ENCODE data around the gene STOX2. TPM values are rescaled to one million over a fixed set of nuclear protein-coding genes. Genes with fewer than 3 reads are reported as not detected.

STOX2 gene
- total RNA-seq, 3 donors from 2014 or later = 2.7 to 10.9 (median 4.3) TPM

DNA sequence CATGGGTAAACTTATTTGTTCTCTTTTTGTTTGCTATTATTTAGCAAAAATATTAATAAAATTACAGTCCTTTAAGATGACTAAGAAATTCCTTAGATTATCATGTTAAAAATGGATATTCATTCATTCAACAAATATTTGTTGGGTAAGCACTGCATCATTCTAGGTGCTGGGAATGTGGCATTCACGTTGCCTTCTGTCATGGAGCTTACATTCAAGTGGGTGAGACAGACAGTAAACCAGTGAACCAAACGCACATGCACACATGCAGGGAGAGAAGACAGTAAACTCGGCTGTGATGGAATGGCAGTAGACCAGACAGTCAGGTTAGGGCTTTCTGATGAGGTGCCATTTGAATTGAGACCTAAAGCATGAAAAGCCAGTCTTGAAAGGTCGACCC, 91.8 kb downstream of the STOX2 start:
- no peaks in the 10 kb centered on the region for H3K36me3 ChIP-seq (ENCODE audit: low read depth)
- intact Hi-C loops (cut with DNase I, micrococcal nuclease) = no loop called here
- no peak overlapping the region for H3K4me3 ChIP-seq
- DNase-seq (no peak), ATAC-seq (no peak)
- TF ChIP-seq, protein P1, sequence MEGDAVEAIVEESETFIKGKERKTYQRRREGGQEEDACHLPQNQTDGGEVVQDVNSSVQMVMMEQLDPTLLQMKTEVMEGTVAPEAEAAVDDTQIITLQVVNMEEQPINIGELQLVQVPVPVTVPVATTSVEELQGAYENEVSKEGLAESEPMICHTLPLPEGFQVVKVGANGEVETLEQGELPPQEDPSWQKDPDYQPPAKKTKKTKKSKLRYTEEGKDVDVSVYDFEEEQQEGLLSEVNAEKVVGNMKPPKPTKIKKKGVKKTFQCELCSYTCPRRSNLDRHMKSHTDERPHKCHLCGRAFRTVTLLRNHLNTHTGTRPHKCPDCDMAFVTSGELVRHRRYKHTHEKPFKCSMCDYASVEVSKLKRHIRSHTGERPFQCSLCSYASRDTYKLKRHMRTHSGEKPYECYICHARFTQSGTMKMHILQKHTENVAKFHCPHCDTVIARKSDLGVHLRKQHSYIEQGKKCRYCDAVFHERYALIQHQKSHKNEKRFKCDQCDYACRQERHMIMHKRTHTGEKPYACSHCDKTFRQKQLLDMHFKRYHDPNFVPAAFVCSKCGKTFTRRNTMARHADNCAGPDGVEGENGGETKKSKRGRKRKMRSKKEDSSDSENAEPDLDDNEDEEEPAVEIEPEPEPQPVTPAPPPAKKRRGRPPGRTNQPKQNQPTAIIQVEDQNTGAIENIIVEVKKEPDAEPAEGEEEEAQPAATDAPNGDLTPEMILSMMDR (IDR thresholded peaks at IDR 0.05) = no peak
- H3K9me3 ChIP-seq = no peaks in the 10 kb centered on the region
- no peaks in the 10 kb centered on the region for H3K4me1 ChIP-seq (ENCODE audit: low read depth)

GRCh38 chr4:183999435-183999834, 94.3 kb downstream of the STOX2 start:
- Histone ChIP-seq H3K4me3 (no peak overlapping the region), H3K4me1 (ENCODE audit: low read depth) (no peaks in the 10 kb centered on the region), H3K36me3 (ENCODE audit: low read depth) (no peaks in the 10 kb centered on the region), H3K9me3 (no peaks in the 10 kb centered on the region)
- no peak for DNase-seq
- ATAC-seq = no peak
- TF ChIP-seq, protein P1 (IDR thresholded peaks at IDR 0.05) = no peak
- intact Hi-C loops (cut with DNase I, micrococcal nuclease) = no loop called here

DNA sequence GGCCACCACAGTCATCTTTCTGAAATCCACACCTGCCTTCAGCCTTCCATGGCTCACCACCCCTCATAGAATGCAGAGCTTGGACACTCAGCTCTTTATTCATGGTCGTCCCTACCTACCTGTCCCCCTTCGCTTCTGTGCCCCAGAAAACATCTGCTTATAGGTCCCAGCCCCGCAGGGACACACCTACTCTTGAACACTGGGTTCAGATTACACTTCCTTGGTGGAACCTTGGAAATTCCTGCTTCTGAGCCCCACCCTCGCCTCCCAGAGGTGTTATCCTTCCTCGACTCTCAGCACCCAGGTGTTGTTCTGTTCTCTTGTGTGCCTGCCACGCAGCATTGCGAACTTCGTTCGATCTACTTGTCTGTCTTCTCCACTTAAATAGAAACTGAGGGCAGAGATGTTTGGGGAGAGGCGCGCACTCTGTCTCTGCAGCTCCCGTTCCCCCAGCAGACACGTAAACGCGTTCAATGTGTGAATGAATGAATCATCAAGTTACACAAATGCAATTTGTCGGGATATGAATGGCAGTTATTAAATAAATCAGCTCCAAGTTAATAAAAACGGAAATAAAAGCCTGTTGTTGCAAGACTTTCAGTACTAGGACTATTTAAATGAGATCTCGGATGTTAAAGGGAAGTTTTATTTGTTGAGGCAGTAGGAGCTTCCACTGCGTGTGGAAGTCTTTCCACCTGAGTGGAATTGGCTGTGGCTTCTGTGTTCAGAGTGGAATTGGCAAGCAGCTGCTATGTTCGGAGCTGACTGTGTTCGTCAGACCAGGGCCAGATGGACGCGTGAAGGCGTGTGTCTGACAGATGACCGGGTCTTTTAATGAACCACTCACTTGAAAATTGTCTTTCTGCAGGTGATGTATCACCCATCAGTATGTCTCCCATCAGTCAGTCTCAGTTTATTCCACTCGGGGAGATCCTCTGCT, 95.6 kb downstream of the STOX2 start:
- intact Hi-C loops (cut with DNase I, micrococcal nuclease) = no loop called here

GRCh38 chr4:184003433-184003832, 98.3 kb downstream of the STOX2 start:
- no peak overlapping the region for H3K4me3 ChIP-seq
- TF ChIP-seq, protein P1 (IDR thresholded peaks at IDR 0.05) = no peak
- no peaks in the 10 kb centered on the region for H3K9me3 ChIP-seq
- no peaks in the 10 kb centered on the region for H3K4me1 ChIP-seq (ENCODE audit: low read depth)
- DNase-seq (no peak), ATAC-seq (no peak)
- intact Hi-C loops (cut with DNase I, micrococcal nuclease) = no loop called here
- no peaks in the 10 kb centered on the region for H3K36me3 ChIP-seq (ENCODE audit: low read depth)

More for the DNA sequence above, 95.6 kb downstream of the STOX2 start:
- Histone ChIP-seq H3K4me3 (no peak overlapping the region), H3K9me3 (no peaks in the 10 kb centered on the region), H3K36me3 (ENCODE audit: low read depth) (no peaks in the 10 kb centered on the region), H3K4me1 (ENCODE audit: low read depth) (no peaks in the 10 kb centered on the region)
- no peak for ATAC-seq
- TF ChIP-seq, protein P1 (IDR thresholded peaks at IDR 0.05) = no peak
- no peak for DNase-seq

DNA sequence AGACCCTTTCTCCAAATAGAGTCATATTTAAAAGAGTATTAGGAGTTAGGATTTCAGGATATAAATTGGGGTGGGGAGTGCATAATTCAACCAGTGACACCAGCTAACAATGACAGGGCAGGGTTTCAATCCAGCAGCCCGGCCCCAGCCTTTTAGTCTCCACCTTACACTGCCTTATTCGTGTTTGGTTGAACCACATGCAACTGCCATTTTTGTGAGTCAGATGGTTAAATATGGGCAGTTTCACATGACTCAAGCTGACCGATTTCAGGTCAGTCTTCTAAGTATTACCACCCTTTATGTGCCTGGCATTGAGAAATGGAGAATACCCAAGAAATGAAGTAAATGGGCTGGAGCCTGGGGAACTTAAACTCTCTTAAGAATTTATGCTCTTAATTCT, 102.8 kb downstream of the STOX2 start:
- no peaks in the 10 kb centered on the region for H3K9me3 ChIP-seq
- DNase-seq = no peak
- TF ChIP-seq, protein P1 (IDR thresholded peaks at IDR 0.05) = no peak
- intact Hi-C loops (cut with DNase I, micrococcal nuclease) = no loop called here
- no peak for ATAC-seq
- no peaks in the 10 kb centered on the region for H3K36me3 ChIP-seq (ENCODE audit: low read depth)
- no peaks in the 10 kb centered on the region for H3K4me1 ChIP-seq (ENCODE audit: low read depth)
- H3K4me3 ChIP-seq = no peak overlapping the region

All from mucosa of descending colon (tissue), 3 donors.